ENCODE results near the gene VNN1. TPM values are rescaled to one million over a fixed set of nuclear protein-coding genes. Genes with fewer than 3 reads are reported as not detected.

The VNN1 gene
- not detected for polyA plus RNA-seq (2013, experiment 1 of 2)
- polyA plus RNA-seq (2013, experiment 2 of 2): not detected

- H3K4me3 ChIP-seq (ENCODE audit: extremely low read depth, insufficient read depth, low read length, poor library complexity, severe bottlenecking): no peak within 1 kb of the TSS
- WGBS, 2 experiments (ENCODE audit: insufficient coverage in 2 of 2): 93 to 95% methylated on average over 5 to 7 of the region's 8 CpGs
- H3K9me3 ChIP-seq (ENCODE audit: control insufficient read depth, low read length): no peaks in the 10 kb centered on the region
- no peak within 1 kb of the TSS for H3K27ac ChIP-seq (ENCODE audit: low read depth, low read length, severe bottlenecking)
- H3K4me1 ChIP-seq (ENCODE audit: control insufficient read depth, insufficient read depth, low read length, poor library complexity, severe bottlenecking): no peaks in the 10 kb centered on the region
- H3K36me3 ChIP-seq (ENCODE audit: control insufficient read depth, insufficient read depth, low read length): no peaks in the 10 kb centered on the region
Observed at GRCh38 chr6:132713352-132714134, at the start of gene VNN1. Gene VNN1, minus strand, starts transcription at chr6:132714055. Its CDS starts 20 bp downstream, at chr6:132714035.

GRCh38 chr6:132763269-132763668 lies 49.4 kb upstream of the VNN1 start:
- Histone ChIP-seq H3K4me1 (ENCODE audit: control insufficient read depth, insufficient read depth, low read length, poor library complexity, severe bottlenecking) (no peaks in the 10 kb centered on the region), H3K9me3 (ENCODE audit: control insufficient read depth, low read length) (no peaks in the 10 kb centered on the region), H3K27ac (ENCODE audit: low read depth, low read length, severe bottlenecking) (no peak overlapping the region), H3K36me3 (ENCODE audit: control insufficient read depth, insufficient read depth, low read length) (no peaks in the 10 kb centered on the region), H3K4me3 (ENCODE audit: extremely low read depth, insufficient read depth, low read length, poor library complexity, severe bottlenecking) (no peak overlapping the region)
- 75 to 93% methylated on average over 2 of the region's 2 CpGs for WGBS, 2 experiments (ENCODE audit: insufficient coverage in 2 of 2)

- 80% methylated on average over 1 of the region's 3 CpGs; no CpG with 5 or more reads in 1 of the 2 experiments for WGBS, 2 experiments (ENCODE audit: insufficient coverage in 2 of 2)
- Histone ChIP-seq H3K36me3 (ENCODE audit: control insufficient read depth, insufficient read depth, low read length) (no peaks in the 10 kb centered on the region), H3K27ac (ENCODE audit: low read depth, low read length, severe bottlenecking) (no peak overlapping the region)
Observed at GRCh38 chr6:132760256-132760655, 46.4 kb upstream of the VNN1 start.

GRCh38 chr6:132758689-132759088 lies 44.8 kb upstream of the VNN1 start:
- Histone ChIP-seq H3K4me3 (ENCODE audit: extremely low read depth, insufficient read depth, low read length, poor library complexity, severe bottlenecking) (no peak overlapping the region), H3K27ac (ENCODE audit: low read depth, low read length, severe bottlenecking) (no peak overlapping the region)
- WGBS, 2 experiments (ENCODE audit: insufficient coverage in 2 of 2): 100% methylated on average over 1 of the region's 2 CpGs

More at GRCh38 chr6:132760256-132760655, 46.4 kb upstream of the VNN1 start:
- Histone ChIP-seq H3K4me3 (ENCODE audit: extremely low read depth, insufficient read depth, low read length, poor library complexity, severe bottlenecking) (no peak overlapping the region), H3K9me3 (ENCODE audit: control insufficient read depth, low read length) (no peaks in the 10 kb centered on the region), H3K4me1 (ENCODE audit: control insufficient read depth, insufficient read depth, low read length, poor library complexity, severe bottlenecking) (no peaks in the 10 kb centered on the region)

GRCh38 chr6:132752255-132752654 lies 38.4 kb upstream of the VNN1 start:
- no peak overlapping the region for H3K4me3 ChIP-seq (ENCODE audit: extremely low read depth, insufficient read depth, low read length, poor library complexity, severe bottlenecking)
- H3K9me3 ChIP-seq (ENCODE audit: control insufficient read depth, low read length): no peaks in the 10 kb centered on the region
- H3K4me1 ChIP-seq (ENCODE audit: control insufficient read depth, insufficient read depth, low read length, poor library complexity, severe bottlenecking): no peaks in the 10 kb centered on the region
- H3K36me3 ChIP-seq (ENCODE audit: control insufficient read depth, insufficient read depth, low read length): no peaks in the 10 kb centered on the region
- H3K27ac ChIP-seq (ENCODE audit: low read depth, low read length, severe bottlenecking): no peak overlapping the region
- 86% methylated on average over 1 of the region's 1 CpG; no CpG with 5 or more reads in 1 of the 2 experiments for WGBS, 2 experiments (ENCODE audit: insufficient coverage in 2 of 2)

More at GRCh38 chr6:132758689-132759088, 44.8 kb upstream of the VNN1 start:
- Histone ChIP-seq H3K36me3 (ENCODE audit: control insufficient read depth, insufficient read depth, low read length) (no peaks in the 10 kb centered on the region), H3K9me3 (ENCODE audit: control insufficient read depth, low read length) (no peaks in the 10 kb centered on the region), H3K4me1 (ENCODE audit: control insufficient read depth, insufficient read depth, low read length, poor library complexity, severe bottlenecking) (no peaks in the 10 kb centered on the region)

GRCh38 chr6:132751828-132752227 lies 38.0 kb upstream of the VNN1 start:
- no peak overlapping the region for H3K27ac ChIP-seq (ENCODE audit: low read depth, low read length, severe bottlenecking)
- no peak overlapping the region for H3K4me3 ChIP-seq (ENCODE audit: extremely low read depth, insufficient read depth, low read length, poor library complexity, severe bottlenecking)
- no peaks in the 10 kb centered on the region for H3K36me3 ChIP-seq (ENCODE audit: control insufficient read depth, insufficient read depth, low read length)
- WGBS, 2 experiments (ENCODE audit: insufficient coverage in 2 of 2): 80% methylated on average over 1 of the region's 1 CpG; no CpG with 5 or more reads in 1 of the 2 experiments
- H3K4me1 ChIP-seq (ENCODE audit: control insufficient read depth, insufficient read depth, low read length, poor library complexity, severe bottlenecking): no peaks in the 10 kb centered on the region
- H3K9me3 ChIP-seq (ENCODE audit: control insufficient read depth, low read length): no peaks in the 10 kb centered on the region

GRCh38 chr6:132751306-132751705 lies 37.5 kb upstream of the VNN1 start:
- Histone ChIP-seq H3K4me3 (ENCODE audit: extremely low read depth, insufficient read depth, low read length, poor library complexity, severe bottlenecking) (no peak overlapping the region), H3K36me3 (ENCODE audit: control insufficient read depth, insufficient read depth, low read length) (no peaks in the 10 kb centered on the region), H3K9me3 (ENCODE audit: control insufficient read depth, low read length) (no peaks in the 10 kb centered on the region), H3K27ac (ENCODE audit: low read depth, low read length, severe bottlenecking) (no peak overlapping the region), H3K4me1 (ENCODE audit: control insufficient read depth, insufficient read depth, low read length, poor library complexity, severe bottlenecking) (no peaks in the 10 kb centered on the region)
- no CpG with 5 or more reads among the region's 4 CpGs for WGBS, 2 experiments (ENCODE audit: insufficient coverage in 2 of 2)

- Histone ChIP-seq H3K9me3 (ENCODE audit: control insufficient read depth, low read length) (no peaks in the 10 kb centered on the region), H3K27ac (ENCODE audit: low read depth, low read length, severe bottlenecking) (no peak overlapping the region), H3K4me1 (ENCODE audit: control insufficient read depth, insufficient read depth, low read length, poor library complexity, severe bottlenecking) (no peaks in the 10 kb centered on the region), H3K36me3 (ENCODE audit: control insufficient read depth, insufficient read depth, low read length) (no peaks in the 10 kb centered on the region), H3K4me3 (ENCODE audit: extremely low read depth, insufficient read depth, low read length, poor library complexity, severe bottlenecking) (no peak overlapping the region)
- 100% methylated on average over 1 to 2 of the region's 8 CpGs for WGBS, 2 experiments (ENCODE audit: insufficient coverage in 2 of 2)
Observed at GRCh38 chr6:132750455-132751248, 36.8 kb upstream of the VNN1 start.

- Histone ChIP-seq H3K9me3 (ENCODE audit: control insufficient read depth, low read length) (no peaks in the 10 kb centered on the region), H3K4me1 (ENCODE audit: control insufficient read depth, insufficient read depth, low read length, poor library complexity, severe bottlenecking) (no peaks in the 10 kb centered on the region), H3K4me3 (ENCODE audit: extremely low read depth, insufficient read depth, low read length, poor library complexity, severe bottlenecking) (no peak overlapping the region), H3K36me3 (ENCODE audit: control insufficient read depth, insufficient read depth, low read length) (no peaks in the 10 kb centered on the region), H3K27ac (ENCODE audit: low read depth, low read length, severe bottlenecking) (no peak overlapping the region)
- 84 to 100% methylated on average over 3 of the region's 4 CpGs for WGBS, 2 experiments (ENCODE audit: insufficient coverage in 2 of 2)
Observed at GRCh38 chr6:132749111-132749510, 35.3 kb upstream of the VNN1 start.

GRCh38 chr6:132748446-132748845 lies 34.6 kb upstream of the VNN1 start:
- Histone ChIP-seq H3K36me3 (ENCODE audit: control insufficient read depth, insufficient read depth, low read length) (no peaks in the 10 kb centered on the region), H3K4me1 (ENCODE audit: control insufficient read depth, insufficient read depth, low read length, poor library complexity, severe bottlenecking) (no peaks in the 10 kb centered on the region), H3K4me3 (ENCODE audit: extremely low read depth, insufficient read depth, low read length, poor library complexity, severe bottlenecking) (no peak overlapping the region), H3K27ac (ENCODE audit: low read depth, low read length, severe bottlenecking) (no peak overlapping the region), H3K9me3 (ENCODE audit: control insufficient read depth, low read length) (no peaks in the 10 kb centered on the region)
- WGBS, 2 experiments (ENCODE audit: insufficient coverage in 2 of 2): 100% methylated on average over 1 of the region's 1 CpG; no CpG with 5 or more reads in 1 of the 2 experiments
